ENCODE results near the gene ELMO1.

The ELMO1 gene

DNA sequence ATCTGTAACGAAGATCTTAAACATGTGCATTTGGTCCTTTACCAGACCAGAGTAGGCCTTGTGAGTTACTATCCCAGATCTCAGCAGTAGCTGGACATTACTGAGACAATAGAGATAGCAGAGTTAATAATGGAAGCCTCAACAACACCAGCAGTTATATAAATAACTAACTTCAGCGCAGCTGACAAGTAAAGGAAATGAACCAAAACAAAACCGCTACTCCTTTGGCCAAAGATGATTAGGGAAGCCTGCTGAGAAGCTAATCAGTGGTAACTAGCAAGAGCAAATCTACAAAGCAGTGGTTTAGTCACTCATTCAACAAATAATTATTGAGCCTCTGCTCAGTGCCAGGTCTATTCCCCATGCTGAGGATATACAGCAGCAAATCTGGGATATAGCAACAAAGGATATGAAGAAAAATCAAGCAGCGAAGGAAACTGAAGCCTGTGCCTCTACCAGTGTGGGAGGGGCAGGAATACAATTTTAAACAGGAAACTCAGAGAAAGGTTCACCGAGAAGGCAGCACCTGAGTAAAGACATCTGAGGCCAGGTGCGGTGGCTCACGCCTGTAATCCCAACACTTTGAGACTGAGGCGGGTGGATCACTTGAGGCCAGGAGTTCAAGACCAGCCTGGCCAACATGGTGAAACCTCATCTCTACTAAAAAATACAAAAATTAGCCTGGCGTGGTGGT is 103.6 kb downstream of the ELMO1 start:
- DNase-seq (ENCODE audit: low spot score): no peak

DNA sequence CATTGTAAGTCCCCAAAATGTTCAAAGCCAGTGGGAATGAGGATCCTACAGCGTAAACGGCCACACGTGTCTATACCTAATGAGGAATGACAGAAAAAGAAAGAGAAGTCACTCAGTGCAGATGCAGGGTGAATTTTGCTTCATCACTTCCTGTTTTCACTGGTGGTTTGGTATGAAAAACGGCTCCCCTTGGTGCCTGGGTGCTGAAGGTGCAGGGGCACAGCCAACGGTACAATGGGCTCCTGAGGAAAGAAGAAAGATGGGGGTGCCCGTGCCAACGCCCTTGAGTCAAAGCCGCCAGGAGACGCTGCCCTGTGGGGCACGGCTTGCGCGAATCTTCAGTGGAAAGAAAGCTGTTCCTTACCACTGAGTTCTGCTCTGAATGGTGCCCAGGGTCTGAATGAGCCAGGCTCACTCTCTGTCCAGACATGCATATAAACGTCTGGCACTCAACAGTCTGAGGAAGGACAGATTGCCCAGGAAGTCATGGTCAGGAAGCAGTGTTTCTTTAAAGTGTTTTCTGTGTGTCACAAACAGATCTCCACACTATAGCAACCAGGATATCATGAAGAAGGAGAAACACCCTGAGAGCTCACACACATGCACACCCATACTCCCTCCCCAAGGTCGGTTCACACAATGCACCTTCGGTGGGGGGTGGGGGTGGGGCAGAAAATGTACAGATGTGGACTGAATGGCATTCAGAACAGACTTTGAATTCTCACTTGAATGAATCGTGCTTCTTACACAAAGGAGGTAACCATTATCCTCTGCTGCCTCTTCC is 105.8 kb downstream of the ELMO1 start:
- no peak for DNase-seq (ENCODE audit: low spot score)

DNA sequence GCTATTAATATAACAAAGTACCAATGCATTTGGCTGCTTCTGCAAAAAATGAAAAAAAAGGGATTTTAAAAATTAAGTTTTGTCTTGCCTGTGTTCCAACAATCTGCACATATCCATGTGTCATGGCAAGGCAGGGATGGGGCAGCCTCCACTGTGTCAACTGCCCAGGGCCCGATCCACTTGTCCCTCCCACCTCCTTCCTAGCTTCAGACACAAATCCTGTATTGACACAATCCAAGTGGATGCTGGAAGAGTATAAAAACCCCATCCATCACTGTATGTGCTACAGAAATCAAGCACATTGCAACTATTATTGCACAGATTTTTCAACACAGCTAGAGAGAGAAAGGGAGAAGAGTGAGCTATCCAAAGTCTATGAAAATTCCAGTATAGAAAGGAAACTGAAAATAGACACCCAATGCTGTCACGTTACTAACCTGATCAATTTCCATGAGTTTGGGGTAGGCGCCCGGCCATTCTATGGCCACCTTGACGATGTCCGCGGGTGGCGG is 106.4 kb downstream of the ELMO1 start:
- DNase-seq (ENCODE audit: low spot score): no peak

DNA sequence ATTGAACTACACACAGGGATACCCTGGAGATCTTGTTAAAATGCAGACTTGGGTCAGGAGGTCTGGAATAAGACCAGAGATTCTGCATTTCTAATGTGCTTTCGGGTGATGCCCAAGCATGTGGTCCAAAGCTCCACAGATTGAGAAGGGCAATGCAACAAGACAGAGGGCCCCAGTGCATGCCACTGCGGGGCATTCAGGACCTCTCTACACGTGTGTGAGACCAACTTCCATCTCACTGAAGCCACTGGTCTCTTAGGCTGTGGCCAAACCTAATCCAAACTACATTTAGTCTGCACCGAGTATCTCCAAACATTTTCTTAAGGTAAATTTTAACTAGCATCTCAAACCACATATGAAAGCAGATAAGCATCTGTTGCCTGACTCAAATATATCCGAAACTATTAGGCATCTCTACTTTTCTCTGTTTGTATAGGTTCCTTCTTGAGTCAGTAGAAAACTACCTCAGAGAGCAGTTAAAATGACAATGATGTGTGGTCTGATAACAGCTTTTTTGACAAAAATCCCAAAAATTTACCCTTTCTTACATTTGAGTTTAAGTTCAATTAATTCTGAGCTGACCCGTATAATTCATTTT is 107.5 kb downstream of the ELMO1 start:
- DNase-seq (ENCODE audit: low spot score): no peak

DNA sequence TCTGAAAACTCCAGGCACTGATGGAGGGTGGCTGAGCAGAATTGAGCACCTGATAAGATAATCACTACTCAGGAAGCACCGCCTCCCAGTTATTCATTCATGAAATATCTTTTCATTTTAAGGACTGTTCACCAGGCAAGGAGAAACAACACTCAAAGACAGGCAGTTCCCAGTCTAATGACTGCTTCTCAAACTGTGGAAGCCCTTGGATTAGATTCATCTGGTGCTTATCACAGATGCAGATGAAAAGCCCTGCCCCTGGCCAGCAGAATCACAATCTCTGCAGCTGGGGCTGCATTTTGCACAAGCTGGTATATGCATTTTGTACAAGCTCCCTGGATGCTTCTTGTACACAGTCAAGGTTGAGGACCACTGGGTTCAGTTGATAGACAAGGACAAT is 109.7 kb downstream of the ELMO1 start:
- DNase-seq (ENCODE audit: low spot score): no peak

DNA sequence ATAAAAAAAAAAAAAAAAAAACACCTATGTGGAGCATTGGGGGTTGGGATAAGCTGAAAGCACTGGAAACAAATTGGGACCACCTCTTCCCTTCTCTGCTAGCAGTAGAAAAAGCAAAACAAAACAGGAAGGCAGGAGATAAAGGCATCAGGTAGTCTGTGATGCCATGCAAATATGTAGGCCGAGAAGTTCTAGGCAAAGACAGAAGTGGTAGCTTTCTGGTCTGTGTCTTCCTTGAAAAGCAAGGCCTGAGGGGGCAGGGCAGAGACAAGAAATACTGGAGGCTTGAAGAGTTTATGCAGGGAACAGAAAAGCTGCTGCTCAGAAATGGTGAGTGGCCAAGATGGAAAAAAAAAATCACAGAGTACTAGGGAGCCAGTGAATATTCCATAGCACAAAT is 111.1 kb downstream of the ELMO1 start:
- DNase-seq (ENCODE audit: low spot score): no peak

DNA sequence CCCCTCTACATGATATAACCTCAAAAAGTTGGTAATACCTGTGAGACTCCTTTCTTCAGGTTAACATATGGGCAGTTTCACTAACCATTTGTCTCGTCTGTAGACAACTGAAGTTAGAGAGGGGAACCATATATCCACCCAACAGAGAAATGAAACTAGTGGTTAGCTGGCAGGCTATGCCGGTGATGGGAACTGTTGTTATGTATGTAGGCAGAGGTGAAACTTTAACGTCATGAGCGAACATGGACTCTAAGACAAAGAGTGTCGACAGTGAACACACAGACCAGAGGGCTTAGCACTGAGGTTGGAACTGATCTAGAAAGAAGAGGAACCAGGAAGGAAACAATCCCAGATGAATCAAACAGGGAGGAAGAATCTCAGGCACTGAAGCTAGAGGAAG is 112.4 kb downstream of the ELMO1 start:
- DNase-seq (ENCODE audit: low spot score): no peak

DNA sequence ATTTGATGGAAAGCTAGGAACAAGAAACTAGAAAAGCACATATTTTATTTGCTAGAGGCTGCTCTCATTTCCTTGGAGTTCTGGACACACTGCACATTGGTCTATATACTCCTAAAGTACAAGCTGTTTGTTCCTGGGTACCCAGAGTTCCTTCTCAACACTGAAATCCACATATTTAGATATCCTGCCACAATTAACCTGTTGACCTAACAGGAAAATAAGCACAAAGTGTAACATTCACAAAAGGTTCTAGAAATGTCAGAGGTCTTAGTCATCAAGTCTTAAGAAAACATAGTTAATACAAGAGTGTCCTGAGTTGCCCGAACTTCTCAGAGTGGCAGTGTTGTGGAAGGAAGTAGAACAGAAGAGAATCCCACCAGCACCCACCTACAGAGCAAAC is 115.6 kb downstream of the ELMO1 start:
- DNase-seq (ENCODE audit: low spot score): no peak

DNA sequence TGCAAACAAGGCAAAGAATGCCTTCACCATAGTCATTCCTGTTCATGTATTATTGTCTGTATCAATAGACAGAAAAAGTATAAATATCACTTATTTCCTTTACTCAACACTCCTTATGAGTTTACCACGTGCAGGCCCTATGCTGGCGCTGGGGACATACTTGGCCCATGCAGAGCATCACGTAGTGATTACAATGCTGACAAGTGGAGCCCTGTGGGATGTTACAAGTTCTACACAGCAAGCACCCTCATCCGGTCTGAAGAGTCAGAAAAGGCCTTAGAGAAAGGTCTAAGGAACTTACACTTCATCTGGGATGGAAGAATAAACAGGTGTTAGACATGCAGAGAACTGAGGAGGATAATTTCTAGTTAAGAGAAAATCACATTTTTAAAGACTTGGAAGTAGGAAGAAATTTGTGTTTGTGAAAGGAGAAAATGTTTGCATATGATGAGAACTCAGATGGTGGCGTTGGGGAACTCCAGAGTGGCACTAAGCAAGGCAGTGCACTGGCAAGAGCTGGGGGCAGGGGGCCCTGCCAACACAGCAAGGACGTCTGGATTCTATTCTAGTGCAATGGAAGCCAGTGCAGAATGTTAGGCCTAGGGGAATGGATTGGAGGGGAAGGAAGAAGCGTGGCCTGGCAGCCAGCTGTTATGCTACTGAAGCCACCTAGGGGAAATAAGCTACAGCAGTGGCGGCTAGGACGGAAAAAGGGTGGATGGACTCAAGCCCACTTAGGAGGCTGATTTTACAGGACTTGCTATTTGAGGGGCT is 116.2 kb downstream of the ELMO1 start:
- DNase-seq (ENCODE audit: low spot score): no peak

DNA sequence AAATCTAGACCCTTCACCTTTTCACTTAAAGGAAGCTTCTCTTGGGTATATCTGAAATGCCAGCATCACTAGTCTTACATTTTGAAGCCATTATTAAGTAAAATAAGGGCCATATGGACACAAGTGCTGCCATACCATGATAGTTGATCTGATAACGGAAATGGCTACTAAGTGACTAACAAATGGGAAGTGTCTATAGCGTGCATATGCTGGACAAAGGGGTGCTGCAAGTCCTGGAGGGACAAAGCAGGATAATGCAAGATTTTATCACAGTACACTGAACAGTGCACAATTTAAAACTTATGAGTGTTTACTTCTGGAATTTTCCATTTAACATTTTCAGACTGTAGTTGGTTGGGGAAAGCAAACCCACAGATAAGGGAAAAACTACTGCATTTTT is 117.9 kb downstream of the ELMO1 start:
- no peak for DNase-seq (ENCODE audit: low spot score)

DNA sequence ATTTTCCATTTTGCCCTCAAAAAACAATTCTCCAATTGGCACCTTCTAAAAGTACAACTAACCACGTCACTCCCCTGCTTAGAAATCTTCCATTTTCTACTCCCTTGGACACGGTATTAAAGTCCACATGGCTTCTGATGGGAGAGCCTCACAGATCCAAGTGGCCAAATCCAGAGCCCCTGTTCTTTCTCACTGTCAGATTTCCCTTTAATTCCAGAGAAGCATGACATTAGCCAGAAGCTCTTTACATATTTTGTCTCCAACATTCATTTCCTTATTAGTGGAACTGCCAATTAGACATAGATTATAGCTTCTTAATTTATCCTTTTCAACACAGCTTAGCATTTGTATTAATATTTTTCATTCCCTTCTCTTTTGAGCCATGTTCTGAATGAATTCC is 118.7 kb downstream of the ELMO1 start:
- no peak for DNase-seq (ENCODE audit: low spot score)

DNA sequence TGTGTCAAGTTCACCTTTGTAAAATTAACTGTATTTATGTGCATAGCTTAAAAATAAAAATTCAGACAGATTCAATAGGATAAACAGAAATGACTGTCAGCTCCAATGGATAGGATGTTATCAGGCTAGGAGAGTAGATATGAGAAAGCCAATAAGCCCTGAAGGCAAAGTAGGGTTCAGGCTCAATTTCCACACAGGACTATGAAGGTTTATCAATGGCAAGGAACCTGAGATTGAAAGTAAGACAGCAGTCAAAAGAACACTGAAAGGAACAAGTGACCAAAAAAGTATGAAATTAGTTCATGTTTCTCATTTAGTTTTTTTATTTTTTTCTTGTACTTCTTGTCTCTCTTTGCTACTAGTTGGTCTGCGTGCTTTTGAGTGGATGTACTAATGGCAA is 121.4 kb downstream of the ELMO1 start:
- no peak for DNase-seq (ENCODE audit: low spot score)

DNA sequence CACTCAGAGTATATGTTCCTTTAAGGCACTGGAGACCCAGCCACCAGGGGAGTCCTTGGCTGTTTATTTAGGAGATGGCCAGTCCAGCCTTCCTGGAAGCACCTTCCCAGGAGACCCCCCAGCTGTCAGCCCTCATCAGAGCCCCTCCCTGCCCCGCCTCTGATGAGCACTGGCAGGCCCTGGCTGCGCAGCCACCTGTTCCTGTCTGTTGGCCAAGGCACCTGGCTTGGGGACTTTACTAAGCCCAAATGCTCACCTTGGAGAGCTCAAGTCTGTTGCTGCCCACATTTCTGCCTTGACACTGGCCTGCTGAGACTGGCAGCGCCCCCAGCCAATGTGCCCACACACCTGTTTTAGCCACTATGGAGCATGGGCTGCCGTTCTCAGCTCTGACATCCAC is 124.7 kb downstream of the ELMO1 start:
- DNase-seq (ENCODE audit: low spot score): no peak

DNA sequence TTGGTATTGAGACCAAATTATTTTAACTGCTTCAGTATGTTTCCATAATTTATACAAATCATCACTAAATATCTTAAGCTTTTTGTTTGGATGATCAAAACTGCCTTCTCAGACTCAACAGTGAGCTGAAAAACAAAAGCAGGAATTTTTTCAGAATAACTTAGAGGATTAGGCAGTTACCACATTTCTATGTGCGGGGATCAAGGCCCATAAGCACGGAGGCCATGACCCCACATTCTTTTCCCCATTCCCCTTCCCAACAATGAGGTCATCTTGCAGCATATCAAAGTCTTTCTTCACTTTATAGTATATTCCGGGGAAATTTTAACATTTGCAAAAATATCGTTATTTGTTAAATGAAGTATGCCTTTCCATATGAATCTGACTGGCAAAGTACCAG is 125.8 kb downstream of the ELMO1 start:
- DNase-seq (ENCODE audit: low spot score): no peak

DNA sequence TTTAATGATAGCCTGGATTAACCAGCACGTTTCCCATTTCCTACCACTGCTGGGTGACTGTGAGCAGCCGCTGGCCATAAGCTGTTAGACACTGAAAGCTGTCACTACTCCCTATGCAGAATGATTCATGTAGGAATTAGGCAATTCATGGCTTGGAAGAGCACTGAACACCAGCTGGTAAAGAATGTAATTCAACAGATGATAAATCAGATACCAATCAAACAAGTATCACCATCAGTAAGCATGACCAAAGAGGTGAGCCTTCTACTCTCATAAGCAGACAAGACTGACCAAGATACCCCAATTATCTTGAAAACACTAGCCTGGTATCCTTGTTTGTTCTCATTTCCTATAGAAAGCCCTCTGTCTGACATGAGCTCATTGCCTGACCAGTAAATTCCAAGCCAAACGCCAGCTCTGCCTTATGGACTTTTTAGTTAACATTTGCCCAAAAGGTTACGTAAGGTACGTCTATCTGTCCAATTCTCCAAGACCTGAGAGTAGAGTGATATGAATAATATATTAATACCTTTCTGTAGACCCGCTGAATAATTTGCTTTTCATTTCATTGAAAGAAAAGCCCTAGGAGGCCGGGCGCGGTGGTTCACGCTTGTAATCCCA is 127.7 kb downstream of the ELMO1 start:
- DNase-seq (ENCODE audit: low spot score): no peak

DNA sequence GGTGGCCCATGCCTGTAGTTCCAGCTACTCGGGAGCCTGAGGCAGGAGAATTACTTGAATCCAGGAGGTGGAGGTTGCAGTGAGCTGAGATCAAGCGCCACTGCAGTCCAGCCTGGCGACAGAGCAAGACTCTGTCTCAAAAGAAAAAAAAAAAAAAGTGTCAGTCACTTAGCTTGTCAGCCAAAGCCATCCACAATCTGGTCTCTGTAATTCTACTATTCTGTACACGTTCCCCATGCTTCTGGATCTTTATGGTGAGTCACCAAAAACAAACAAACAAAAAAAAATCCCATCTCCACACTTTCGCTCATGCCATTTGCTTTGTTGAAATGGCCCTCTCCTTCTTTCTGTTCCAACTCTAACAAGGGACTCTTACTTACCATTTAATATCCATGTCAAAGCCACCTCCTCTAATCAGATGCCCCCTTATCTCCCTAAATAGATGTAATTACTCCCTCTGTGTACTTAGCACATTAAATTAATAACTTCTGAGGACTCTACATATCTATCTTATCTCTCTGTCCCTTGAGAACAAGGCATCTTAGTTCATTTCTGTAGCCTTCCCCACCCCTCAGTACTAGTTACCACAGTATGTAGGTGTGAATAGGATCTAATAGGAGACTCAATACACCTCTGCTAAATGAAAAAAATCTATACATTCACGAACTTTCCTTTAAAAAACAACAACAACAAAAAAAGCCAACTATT is 128.4 kb downstream of the ELMO1 start:
- DNase-seq (ENCODE audit: low spot score): no peak

DNA sequence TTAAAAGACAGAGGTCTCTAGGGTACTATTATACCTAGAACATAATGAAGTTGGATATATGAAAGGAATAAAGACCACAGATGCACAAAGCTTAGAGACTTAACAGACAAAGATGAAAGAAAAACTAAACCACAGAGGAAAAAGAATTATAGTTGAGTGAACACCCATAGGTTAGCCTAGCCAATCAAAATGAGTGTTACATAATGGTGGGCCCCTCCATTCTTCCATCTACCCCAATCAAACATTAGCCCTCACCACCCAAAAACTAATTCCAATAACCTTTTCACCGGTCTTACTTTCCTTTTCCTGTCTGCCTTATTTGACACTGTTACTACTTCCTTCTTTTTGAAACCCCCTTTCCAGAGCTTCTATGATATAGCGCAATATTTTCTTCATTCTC is 130.1 kb downstream of the ELMO1 start:
- DNase-seq (ENCODE audit: low spot score): no peak

DNA sequence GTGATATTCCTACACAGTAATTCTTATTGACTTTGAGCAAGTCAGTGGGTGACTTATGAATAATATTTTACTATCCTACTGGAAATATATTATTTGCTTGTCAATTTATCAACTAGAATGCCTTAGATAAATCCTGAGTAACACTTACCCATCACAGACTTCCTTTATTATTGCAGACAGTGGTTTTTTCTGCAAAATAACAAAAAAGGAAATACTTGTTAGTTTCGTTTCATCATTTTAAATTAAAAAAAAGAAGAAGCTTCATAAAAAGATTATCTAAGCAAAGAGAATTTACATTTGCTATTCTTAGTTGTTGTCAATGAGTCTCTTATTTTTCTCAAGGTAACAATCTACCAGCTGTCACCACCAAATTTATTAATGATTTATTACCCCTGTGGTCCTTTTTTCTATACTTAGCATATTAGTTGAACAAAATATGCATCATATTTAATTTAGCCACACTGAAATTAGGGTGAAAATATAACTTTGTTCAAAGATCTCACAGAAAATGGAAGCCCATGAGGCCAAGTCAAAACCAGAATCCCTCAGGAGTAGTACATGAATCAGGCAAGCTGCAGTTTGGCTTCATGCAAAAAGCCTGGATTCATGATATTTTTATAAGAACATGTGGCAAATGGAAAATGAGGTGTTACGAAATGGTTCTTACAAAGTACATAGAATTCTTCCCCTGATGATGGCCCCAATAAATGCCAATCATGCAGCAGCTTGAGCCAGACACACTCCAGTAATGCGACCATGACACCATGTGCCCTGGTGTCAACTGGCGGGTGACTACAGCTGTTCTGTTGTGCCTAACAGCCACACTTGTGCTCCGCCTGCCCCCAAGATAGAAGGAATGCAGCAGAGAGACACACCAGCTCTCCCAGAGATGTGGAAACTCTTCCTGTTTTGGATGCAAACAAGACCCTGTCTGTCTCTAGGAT is 132.6 kb downstream of the ELMO1 start:
- no peak for DNase-seq (ENCODE audit: low spot score)

DNA sequence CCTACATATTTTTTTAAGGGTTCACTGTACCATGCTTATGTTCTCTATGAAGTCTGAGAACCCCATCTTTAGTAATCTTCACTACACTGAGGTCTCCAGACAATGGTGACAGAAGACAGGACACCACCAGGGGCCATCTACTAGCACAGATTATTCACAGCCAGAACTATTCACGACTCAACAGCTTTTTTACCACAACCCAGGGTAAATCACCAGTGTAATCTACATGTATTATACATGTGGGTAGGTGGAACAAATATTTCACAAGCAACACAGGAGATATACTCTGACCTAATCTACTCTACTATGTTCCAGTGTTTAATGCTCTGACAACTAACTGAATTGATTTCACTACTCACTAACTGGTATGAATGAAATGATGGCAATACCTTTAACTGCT is 136.1 kb downstream of the ELMO1 start:
- DNase-seq (ENCODE audit: low spot score): no peak

DNA sequence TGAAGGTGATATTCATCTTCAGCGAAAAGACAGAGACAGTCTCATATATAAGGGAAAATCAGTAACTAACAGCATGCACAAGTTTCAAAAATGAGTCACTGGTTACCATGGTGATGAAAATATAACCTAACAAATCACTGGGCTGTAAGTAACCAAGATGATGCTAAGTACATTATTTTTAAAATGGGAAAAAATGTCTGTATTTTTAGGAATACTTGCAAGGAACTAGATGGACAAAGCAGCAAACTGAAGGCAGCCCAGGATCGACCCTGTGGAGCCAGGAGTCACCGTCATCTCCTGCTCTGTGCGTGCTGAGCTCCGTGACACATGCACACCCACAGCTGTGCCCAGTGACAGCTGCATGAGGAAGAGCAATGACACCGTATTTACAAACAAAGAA is 137.3 kb downstream of the ELMO1 start:
- DNase-seq (ENCODE audit: low spot score): no peak

Measured in HuH-7.5 (cell line).